ENCODE data around the gene TAS2R8.
"Not testable (repeated sequence)": the region's sequence is repeated elsewhere in the genome, so short reads cannot be mapped to it uniquely, and the experiment has no call there.

The TAS2R8 gene

GRCh38 chr12:10802587-10802986 is 4.5 kb downstream of the TAS2R8 start, which contains the start of gene TAS2R7:
TAS2R7 (minus strand) TSS chr12:10802627; CDS start chr12:10802570, 57 bp downstream.
- DNase-seq (ENCODE audit: low read depth), result no peak
- H3K4me3 ChIP-seq (ENCODE audit: control insufficient read depth, low read depth, low read length), result no peak within 1 kb of the TSS

GRCh38 chr12:10801741-10802140 is 5.3 kb downstream of the TAS2R8 start:
- TF ChIP-seq CTCF (conservative IDR thresholded peaks at IDR 0.05; ENCODE audit: control insufficient read depth, insufficient read depth, low read depth, low read length), result no peak
- DNase-seq (ENCODE audit: low read depth), result no peak
- no peak overlapping the region for H3K4me3 ChIP-seq (ENCODE audit: control insufficient read depth, low read depth, low read length)

More at GRCh38 chr12:10802587-10802986, 4.5 kb downstream of the TAS2R8 start, which contains the start of gene TAS2R7:
- no peak for TF ChIP-seq CTCF (conservative IDR thresholded peaks at IDR 0.05; ENCODE audit: control insufficient read depth, insufficient read depth, low read depth, low read length)

GRCh38 chr12:10794222-10794621 is 12.9 kb downstream of the TAS2R8 start:
- no peak overlapping the region for H3K4me3 ChIP-seq (ENCODE audit: control insufficient read depth, low read depth, low read length)
- no peak for TF ChIP-seq CTCF (conservative IDR thresholded peaks at IDR 0.05; ENCODE audit: control insufficient read depth, insufficient read depth, low read depth, low read length)
- DNase-seq (ENCODE audit: low read depth), result no peak

- not testable (repeated sequence) for H3K4me3 ChIP-seq (ENCODE audit: control insufficient read depth, low read depth, low read length); DNase-seq (ENCODE audit: low read depth)
Observed at GRCh38 chr12:10791769-10792168, 15.3 kb downstream of the TAS2R8 start.

GRCh38 chr12:10783252-10783651 is 23.8 kb downstream of the TAS2R8 start:
- DNase-seq (ENCODE audit: low read depth), result no peak
- H3K4me3 ChIP-seq (ENCODE audit: control insufficient read depth, low read depth, low read length), result no peak overlapping the region
- no peak for TF ChIP-seq CTCF (conservative IDR thresholded peaks at IDR 0.05; ENCODE audit: control insufficient read depth, insufficient read depth, low read depth, low read length)

- DNase-seq (ENCODE audit: low read depth), result no peak
- TF ChIP-seq CTCF (conservative IDR thresholded peaks at IDR 0.05; ENCODE audit: control insufficient read depth, insufficient read depth, low read depth, low read length), result no peak
- no peak overlapping the region for H3K4me3 ChIP-seq (ENCODE audit: control insufficient read depth, low read depth, low read length)
Observed at GRCh38 chr12:10779103-10779502, 28.0 kb downstream of the TAS2R8 start.

GRCh38 chr12:10771132-10771733 is 35.9 kb downstream of the TAS2R8 start:
- peak; percentile 56 for TF ChIP-seq CTCF (conservative IDR thresholded peaks at IDR 0.05; ENCODE audit: control insufficient read depth, insufficient read depth, low read depth, low read length)
- no peak overlapping the region for H3K4me3 ChIP-seq (ENCODE audit: control insufficient read depth, low read depth, low read length)
- DNase-seq (ENCODE audit: low read depth), result peak; percentile 54
